Fibroblast of lung (primary cell): ENCODE data around the gene LMO1. TPM values are rescaled to one million over a fixed set of nuclear protein-coding genes. Genes with fewer than 3 reads are reported as not detected.

Source experiments
- DNase-seq, 2 donors: peaks; one replicate each; pipeline versions ENCODE4 v3.0.0 to v3.0.0-alpha.2; 2010; ENCODE audit warnings: low read depth in 2 of 2
- H2AFZ ChIP-seq: 2 replicates; pipeline ENCODE4 v1.5.1; 2012; ENCODE audit warnings: low read length, control low read depth, inconsistent platforms
- H3K27ac ChIP-seq: 2 replicates; pipeline ENCODE4 v1.5.1; 2011; ENCODE audit warnings: low read length, control low read depth; ENCODE audit not compliant: insufficient read depth
- H3K27me3 ChIP-seq: 2 replicates; pipeline ENCODE4 v1.5.1; 2011; ENCODE audit warnings: mild to moderate bottlenecking, low read length; ENCODE audit not compliant: control insufficient read depth, insufficient read depth
- H3K36me3 ChIP-seq: 2 replicates; pipeline ENCODE4 v1.5.1; 2011; ENCODE audit warnings: low read length; ENCODE audit not compliant: control insufficient read depth, insufficient read depth
- H3K4me1 ChIP-seq: 2 replicates; pipeline ENCODE4 v1.5.1; 2011; ENCODE audit warnings: low read length; ENCODE audit not compliant: control insufficient read depth, insufficient read depth; ENCODE audit errors: extremely low read depth
- H3K4me2 ChIP-seq: 2 replicates; pipeline ENCODE4 v1.5.1; 2011; ENCODE audit warnings: low read length, control low read depth; ENCODE audit not compliant: insufficient read depth; ENCODE audit errors: extremely low read depth
- H3K4me3 ChIP-seq, 4 experiments: fragments of 200-600 bp in 1 of 4; sonication (generic) in 1 of 4; replicated peaks in 1 of 4; 2 replicates each; pipeline ENCODE4 v1.5.1; 2011 to 2016; ENCODE audit warnings: low read length in 4 of 4, low read depth in 3 of 4, mild to moderate bottlenecking in 3 of 4, control low read depth in 2 of 4, inconsistent platforms in 1 of 4, mixed read lengths in 1 of 4; ENCODE audit not compliant: insufficient read depth in 1 of 4; ENCODE audit errors: control extremely low read depth in 1 of 4
- H3K79me2 ChIP-seq: 2 replicates; pipeline ENCODE4 v1.5.1; 2012; ENCODE audit warnings: mild to moderate bottlenecking, low read length, inconsistent platforms; ENCODE audit not compliant: control insufficient read depth, insufficient read depth
- H3K9ac ChIP-seq: 2 replicates; pipeline ENCODE4 v1.5.1; 2011; ENCODE audit warnings: mild to moderate bottlenecking, low read length, control low read depth; ENCODE audit not compliant: insufficient read depth
- H3K9me3 ChIP-seq: 2 replicates; pipeline ENCODE4 v1.5.1; 2012; ENCODE audit warnings: low read depth, low read length; ENCODE audit not compliant: control insufficient read depth, insufficient read depth
- H4K20me1 ChIP-seq: 2 replicates; pipeline ENCODE4 v1.5.1; 2011; ENCODE audit warnings: low read length; ENCODE audit not compliant: control insufficient read depth, insufficient read depth; ENCODE audit errors: extremely low read depth
- CTCF ChIP-seq, 2 donors: IDR thresholded peaks in 1 of 2; conservative IDR thresholded peaks in 1 of 2; 1 replicate in 1 of 2; 2 replicates in 1 of 2; pipeline ENCODE4 v1.5.1; 2011 to 2012; ENCODE audit warnings: low read length in 2 of 2, control low read depth in 1 of 2, inconsistent platforms in 1 of 2, low read depth in 1 of 2, mild to moderate bottlenecking in 1 of 2
- EZH2 ChIP-seq: IDR thresholded peaks from 2 replicates; pipeline ENCODE4 v1.5.1; 2012; ENCODE audit warnings: low read length, control low read depth, mild to moderate bottlenecking; ENCODE audit errors: missing control alignments
- polyA plus RNA-seq, 2 donors: library from polyadenylated mRNA; depleted of rRNA in 1 of 2; stranded (reverse) in 1 of 2; unstranded in 1 of 2; fragments of >200 nt; gene quantifications; 2 replicates each; pipeline ENCODE4 v1.2.1, GENCODE V29; 2011 to 2012; ENCODE audit warnings: missing spikeins in 1 of 2
- total RNA-seq: library from RNA; depleted of rRNA; stranded (reverse); fragments of >200 nt; gene quantifications from 2 replicates; pipeline ENCODE4 v1.2.1, GENCODE V29; 2014

The LMO1 gene
- total and polyA plus RNA-seq, 2 donors (not counting 1 experiment from before 2014, with no cell fraction given): not detected

- Histone ChIP-seq H3K4me1 (no peaks in the 10 kb centered on the region), H4K20me1 (no peaks in the 10 kb centered on the region), H3K4me2 (no peak overlapping the region), H3K9me3 (no peaks in the 10 kb centered on the region), H3K4me3 (no peak overlapping the region), H3K36me3 (no peaks in the 10 kb centered on the region), H2AFZ (no peak overlapping the region), H3K27me3 (peaks cover 3% of the 10 kb centered on the region), H3K79me2 (no peaks in the 10 kb centered on the region), H3K27ac (no peak overlapping the region), H3K9ac (no peak overlapping the region)
- no peak for TF ChIP-seq CTCF (conservative IDR thresholded peaks at IDR 0.05 in 1 of 2, IDR thresholded peaks at IDR 0.05 in 1 of 2; ENCODE audit: low read depth in 1 of 2, low read length in 2 of 2)
- no peak for TF ChIP-seq EZH2
- no peak for DNase-seq
These were observed 24.6 kb downstream of the LMO1 start for GRCh38 chr11:8239040-8239439.

GRCh38 chr11:8237453-8237852 is 26.2 kb downstream of the LMO1 start:
- no peaks in the 10 kb centered on the region for H3K36me3 ChIP-seq
- peaks cover 3% of the 10 kb centered on the region for H3K27me3 ChIP-seq
- TF ChIP-seq CTCF (conservative IDR thresholded peaks at IDR 0.05 in 1 of 2, IDR thresholded peaks at IDR 0.05 in 1 of 2; ENCODE audit: low read depth in 1 of 2, low read length in 2 of 2) (no peak), EZH2 (no peak)
- no peak overlapping the region for H3K9ac ChIP-seq
- no peaks in the 10 kb centered on the region for H4K20me1 ChIP-seq
- no peak overlapping the region for H2AFZ ChIP-seq
- no peak for DNase-seq
- H3K4me2 ChIP-seq: no peak overlapping the region
- H3K27ac ChIP-seq: no peak overlapping the region
- no peaks in the 10 kb centered on the region for H3K79me2 ChIP-seq
- H3K4me3 ChIP-seq: no peak overlapping the region
- H3K9me3 ChIP-seq: no peaks in the 10 kb centered on the region
- no peaks in the 10 kb centered on the region for H3K4me1 ChIP-seq

GRCh38 chr11:8235925-8236324 is 27.8 kb downstream of the LMO1 start:
- Histone ChIP-seq H3K4me3 (no peak overlapping the region), H3K27me3 (no peaks in the 10 kb centered on the region), H3K79me2 (no peaks in the 10 kb centered on the region), H3K4me2 (no peak overlapping the region), H3K36me3 (no peaks in the 10 kb centered on the region), H4K20me1 (no peaks in the 10 kb centered on the region), H2AFZ (no peak overlapping the region), H3K9ac (no peak overlapping the region), H3K4me1 (no peaks in the 10 kb centered on the region), H3K27ac (no peak overlapping the region), H3K9me3 (no peaks in the 10 kb centered on the region)
- no peak for DNase-seq
- TF ChIP-seq CTCF (conservative IDR thresholded peaks at IDR 0.05 in 1 of 2, IDR thresholded peaks at IDR 0.05 in 1 of 2; ENCODE audit: low read depth in 1 of 2, low read length in 2 of 2) (no peak), EZH2 (no peak)
